Astrocyte (in vitro differentiated cells and primary cell): ENCODE data around the gene NRG2.

Source experiments
- CTCF ChIP-seq: IDR thresholded peaks from 2 replicates; pipeline ENCODE4 v1.5.1; 2011; ENCODE audit warnings: low read depth, mild to moderate bottlenecking, inconsistent platforms, low read length, moderate library complexity; ENCODE audit not compliant: insufficient read depth
- EZH2 ChIP-seq: IDR thresholded peaks from 2 replicates; pipeline ENCODE4 v1.6.1; 2012; ENCODE audit warnings: mild to moderate bottlenecking, low read length, inconsistent platforms; ENCODE audit not compliant: insufficient read depth

DNA sequence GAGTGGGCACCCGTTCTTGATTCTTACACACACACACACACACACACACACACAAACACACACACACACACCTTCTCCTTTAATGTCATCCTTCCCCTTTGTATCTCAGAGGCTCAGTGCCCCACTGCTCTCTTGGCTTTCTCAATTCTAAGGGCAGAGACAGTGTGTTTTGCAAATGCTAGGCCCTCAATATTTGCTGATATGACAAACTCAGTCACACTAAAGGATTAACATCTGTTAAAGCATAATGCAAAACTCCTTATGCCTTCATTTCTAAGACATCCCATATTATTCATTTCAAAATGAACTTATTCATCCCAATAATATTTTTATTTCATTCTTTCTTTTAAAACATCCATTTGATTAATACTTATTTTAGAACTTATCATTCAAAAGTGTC, 8.9 kb upstream of the NRG2 start:
- TF ChIP-seq CTCF (no peak), EZH2 (no peak)
